ENCODE data around the gene DTYMK. TPM values are rescaled to one million over a fixed set of nuclear protein-coding genes. Genes with fewer than 3 reads are reported as not detected.
"Not testable (repeated sequence)": the region's sequence is repeated elsewhere in the genome, so short reads cannot be mapped to it uniquely, and the experiment has no call there.

Gene DTYMK
- total and polyA plus RNA-seq, 4 donors, result 8.4 to 18.5 (median 11.9) TPM

DNA sequence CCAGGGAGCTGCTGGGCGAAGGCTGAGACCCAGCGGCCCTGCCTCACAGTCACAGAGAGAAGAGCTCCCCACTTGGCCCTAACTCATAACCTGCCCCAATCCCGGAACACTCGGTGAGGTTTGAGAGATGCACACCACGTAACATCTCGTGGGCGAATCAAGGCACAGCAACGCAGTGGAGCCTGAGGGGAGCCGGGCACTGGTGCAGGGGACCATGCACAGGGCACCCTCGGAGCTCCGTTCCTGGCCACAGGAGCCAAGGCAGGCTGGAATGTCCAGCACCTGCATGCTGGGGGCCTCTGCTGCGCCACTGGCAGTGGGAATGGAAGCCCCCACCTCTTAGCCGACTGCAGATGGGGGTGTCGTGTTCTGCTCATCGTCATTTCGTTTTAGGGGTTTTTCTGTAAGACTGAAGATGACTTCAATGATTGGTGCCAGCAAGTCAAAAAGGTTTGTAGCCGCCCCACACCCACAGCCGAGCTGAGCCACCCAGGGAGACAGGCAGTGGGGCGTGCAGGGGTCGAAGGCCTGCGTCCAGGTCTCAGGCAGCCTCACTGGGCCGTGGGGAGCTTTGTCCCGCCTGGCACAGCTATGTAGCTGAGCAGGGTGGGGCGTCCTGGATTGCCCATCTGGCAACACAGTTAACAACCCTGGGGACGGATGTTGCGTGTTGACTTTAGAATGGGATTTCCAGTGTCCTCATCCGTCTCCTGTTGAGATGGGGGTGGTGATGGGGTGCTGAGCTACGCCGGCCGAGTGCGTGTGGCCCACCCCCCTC lies 16.1 kb downstream of the DTYMK start:
- DNase-seq (no peak), ATAC-seq (ENCODE audit: low FRiP score) (no peak)
- intact Hi-C loops (cut with DNase I), result no loop called here
- Histone ChIP-seq H3K4me1 (ENCODE audit: control insufficient read depth in 1 of 2, insufficient read depth in 2 of 2, low read length in 2 of 2) (no peaks in the 10 kb centered on the region), H3K27me3 (ENCODE audit: control insufficient read depth in 1 of 2, insufficient read depth in 2 of 2, low read length in 1 of 2) (no peaks in the 10 kb centered on the region), H3K9me3 (ENCODE audit: control insufficient read depth, low read length) (no peaks in the 10 kb centered on the region), H3K4me3 (ENCODE audit: low read length in 2 of 2) (no peak overlapping the region), H3K36me3 (ENCODE audit: control insufficient read depth in 1 of 2, insufficient read depth in 2 of 2, low read length in 1 of 2) (peaks cover 0 to 1% of the 10 kb centered on the region in 2 donors), H3K27ac (ENCODE audit: low read depth in 1 of 2, low read length in 2 of 2) (no peak overlapping the region)
- 89% methylated on average over 31 of the region's 31 CpGs for WGBS, 2 donors

DNA sequence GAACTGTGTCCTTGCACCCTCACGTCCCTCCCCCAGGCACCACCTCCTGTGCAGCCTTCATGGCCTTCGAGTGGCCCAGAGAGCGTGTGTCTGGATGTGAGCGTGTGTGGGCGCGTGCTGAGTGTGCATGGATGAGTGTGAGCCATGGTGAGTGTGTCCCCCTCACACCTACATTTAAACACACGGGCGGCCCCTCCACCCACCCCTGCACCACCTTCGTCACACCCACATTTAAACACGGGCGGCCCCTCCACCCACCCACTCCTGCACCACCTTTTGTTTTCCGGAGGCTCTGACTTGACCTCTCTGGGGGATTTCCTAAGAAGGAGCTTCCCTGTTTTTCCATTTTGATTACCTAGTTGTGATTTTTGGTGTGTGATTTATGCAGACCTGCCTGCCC lies 17.8 kb downstream of the DTYMK start:
- Histone ChIP-seq H3K27me3 (ENCODE audit: control insufficient read depth in 1 of 2, insufficient read depth in 2 of 2, low read length in 1 of 2) (no peaks in the 10 kb centered on the region), H3K4me3 (ENCODE audit: low read length in 2 of 2) (no peak overlapping the region), H3K36me3 (ENCODE audit: control insufficient read depth in 1 of 2, insufficient read depth in 2 of 2, low read length in 1 of 2) (peaks cover 0 to 1% of the 10 kb centered on the region in 2 donors), H3K27ac (ENCODE audit: low read depth in 1 of 2, low read length in 2 of 2) (no peak overlapping the region), H3K4me1 (ENCODE audit: control insufficient read depth in 1 of 2, insufficient read depth in 2 of 2, low read length in 2 of 2) (no peaks in the 10 kb centered on the region), H3K9me3 (ENCODE audit: control insufficient read depth, low read length) (no peaks in the 10 kb centered on the region)
- WGBS, 2 donors, result 85 to 88% methylated on average over 12 of the region's 12 CpGs
- DNase-seq (no peak), ATAC-seq (ENCODE audit: low FRiP score) (no peak)
- intact Hi-C loops (cut with DNase I), result no loop called here

DNA sequence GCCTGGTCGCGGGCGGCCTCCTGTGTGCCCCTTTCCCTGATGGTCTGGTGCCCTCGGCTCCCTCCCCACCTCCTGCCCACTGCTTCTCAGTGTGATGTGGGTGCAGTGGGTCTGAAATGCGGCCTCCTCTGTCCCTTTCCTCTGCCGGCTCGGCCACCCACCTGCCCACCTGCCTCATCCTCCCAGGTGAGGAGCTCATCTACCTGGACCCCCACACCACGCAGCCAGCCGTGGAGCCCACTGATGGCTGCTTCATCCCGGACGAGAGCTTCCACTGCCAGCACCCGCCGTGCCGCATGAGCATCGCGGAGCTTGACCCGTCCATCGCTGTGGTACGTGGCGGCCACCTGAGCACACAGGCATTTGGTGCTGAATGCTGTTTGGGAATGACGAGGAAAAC lies 18.3 kb downstream of the DTYMK start:
- intact Hi-C loops (cut with DNase I), result no loop called here
- ATAC-seq (ENCODE audit: low FRiP score) (no peak), DNase-seq (no peak)
- Histone ChIP-seq H3K9me3 (ENCODE audit: control insufficient read depth, low read length) (no peaks in the 10 kb centered on the region), H3K27ac (ENCODE audit: low read depth in 1 of 2, low read length in 2 of 2) (no peak overlapping the region), H3K27me3 (ENCODE audit: control insufficient read depth in 1 of 2, insufficient read depth in 2 of 2, low read length in 1 of 2) (no peaks in the 10 kb centered on the region), H3K4me3 (ENCODE audit: low read length in 2 of 2) (no peak overlapping the region), H3K36me3 (ENCODE audit: control insufficient read depth in 1 of 2, insufficient read depth in 2 of 2, low read length in 1 of 2) (peaks cover 0 to 1% of the 10 kb centered on the region in 2 donors), H3K4me1 (ENCODE audit: control insufficient read depth in 1 of 2, insufficient read depth in 2 of 2, low read length in 2 of 2) (no peaks in the 10 kb centered on the region)
- 94 to 95% methylated on average over 20 to 21 of the region's 21 CpGs for WGBS, 2 donors

DNA sequence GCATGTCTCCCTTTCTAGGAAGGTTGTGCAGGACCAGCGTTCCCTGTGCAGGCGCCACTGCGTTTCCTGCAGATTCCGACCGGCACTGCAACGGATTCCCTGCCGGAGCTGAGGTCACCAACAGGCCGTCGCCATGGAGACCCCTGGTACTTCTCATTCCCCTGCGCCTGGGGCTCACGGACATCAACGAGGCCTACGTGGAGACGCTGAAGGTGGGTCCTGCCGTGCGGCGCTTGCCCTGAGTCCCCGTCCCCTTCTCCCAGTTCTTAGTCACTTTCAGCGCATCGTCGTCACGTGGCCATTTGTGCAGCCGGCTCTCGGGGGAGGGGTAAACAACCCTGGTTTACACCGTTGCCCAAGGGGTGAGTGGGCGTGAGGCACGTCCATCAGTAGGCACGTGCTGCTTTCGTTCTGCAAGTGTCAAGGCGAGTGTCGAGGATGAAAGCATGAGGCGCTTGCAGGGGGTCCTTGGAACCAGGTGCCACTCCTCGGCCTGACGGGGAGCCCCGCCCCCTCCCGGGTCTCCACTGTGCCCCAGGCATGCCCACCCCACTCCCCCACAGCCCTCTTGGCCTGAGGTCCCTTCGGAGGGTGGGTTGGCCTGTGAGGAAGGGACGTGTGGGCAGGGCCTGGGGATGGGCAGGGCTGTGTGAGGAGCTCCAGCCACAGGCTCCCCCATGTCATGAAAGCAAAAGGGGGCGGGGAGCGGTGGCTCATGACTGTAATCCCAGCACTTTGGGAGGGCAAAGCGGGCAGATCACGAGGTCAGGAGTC lies 19.8 kb downstream of the DTYMK start:
- WGBS, 2 donors, result 69 to 71% methylated on average over 42 of the region's 42 CpGs
- no peaks in the 10 kb centered on the region for H3K4me1 ChIP-seq (ENCODE audit: control insufficient read depth in 1 of 2, insufficient read depth in 2 of 2, low read length in 2 of 2)
- intact Hi-C loops (cut with DNase I), result no loop called here
- H3K27me3 ChIP-seq (ENCODE audit: control insufficient read depth in 1 of 2, insufficient read depth in 2 of 2, low read length in 1 of 2), result no peaks in the 10 kb centered on the region
- H3K27ac ChIP-seq (ENCODE audit: low read depth in 1 of 2, low read length in 2 of 2), result no peak overlapping the region
- DNase-seq, result no peak
- ATAC-seq (ENCODE audit: low FRiP score), result no peak
- no peak overlapping the region for H3K4me3 ChIP-seq (ENCODE audit: low read length in 2 of 2)
- no peaks in the 10 kb centered on the region for H3K9me3 ChIP-seq (ENCODE audit: control insufficient read depth, low read length)
- peaks cover 0 to under 1% of the 10 kb centered on the region in 2 donors for H3K36me3 ChIP-seq (ENCODE audit: control insufficient read depth in 1 of 2, insufficient read depth in 2 of 2, low read length in 1 of 2)

DNA sequence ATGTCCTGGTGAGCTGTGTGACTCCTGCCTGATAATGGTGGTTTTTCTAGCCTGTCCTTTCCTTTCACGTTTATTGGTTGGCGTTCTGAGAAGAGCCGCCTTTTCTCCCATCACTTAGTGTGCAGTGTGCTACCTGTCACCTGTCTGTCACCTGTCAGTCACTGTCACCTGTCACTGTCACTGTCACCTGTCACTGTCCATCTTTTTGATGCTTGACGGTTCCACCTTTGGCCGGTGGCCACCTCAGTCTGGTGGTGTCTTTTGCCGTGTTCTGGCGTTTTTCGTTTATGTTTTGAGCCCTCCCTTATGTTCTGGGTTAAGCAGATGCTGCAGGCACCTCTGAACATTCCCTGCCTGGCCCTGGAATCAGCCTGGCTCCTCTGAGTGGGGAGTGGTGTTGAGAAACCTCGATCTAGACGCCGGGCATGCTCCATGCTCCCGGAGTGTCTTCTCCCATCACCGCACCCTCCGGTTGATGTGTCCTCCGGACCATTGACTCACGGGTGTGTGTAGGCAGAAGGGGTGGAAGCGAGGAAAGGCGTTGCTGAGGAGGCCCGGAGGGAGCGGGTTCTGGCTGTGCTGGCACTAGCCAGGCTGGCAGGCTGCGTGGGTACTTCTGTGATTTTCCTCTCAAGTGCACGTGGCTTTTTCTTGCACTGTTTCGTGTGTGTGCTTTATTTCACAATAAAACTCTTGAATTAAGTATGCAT lies 20.7 kb downstream of the DTYMK start:
- no peak for ATAC-seq (ENCODE audit: low FRiP score)
- WGBS, 2 donors, result 84 to 86% methylated on average over 23 of the region's 23 CpGs
- H3K27me3 ChIP-seq (ENCODE audit: control insufficient read depth in 1 of 2, insufficient read depth in 2 of 2, low read length in 1 of 2), result no peaks in the 10 kb centered on the region
- H3K9me3 ChIP-seq (ENCODE audit: control insufficient read depth, low read length), result no peaks in the 10 kb centered on the region
- DNase-seq, result no peak
- no peak overlapping the region for H3K27ac ChIP-seq (ENCODE audit: low read depth in 1 of 2, low read length in 2 of 2)
- H3K4me3 ChIP-seq (ENCODE audit: low read length in 2 of 2), result no peak overlapping the region
- peaks cover 0 to 2% of the 10 kb centered on the region in 2 donors for H3K36me3 ChIP-seq (ENCODE audit: control insufficient read depth in 1 of 2, insufficient read depth in 2 of 2, low read length in 1 of 2)
- intact Hi-C loops (cut with DNase I), result no loop called here
- H3K4me1 ChIP-seq (ENCODE audit: control insufficient read depth in 1 of 2, insufficient read depth in 2 of 2, low read length in 2 of 2), result no peaks in the 10 kb centered on the region

DNA sequence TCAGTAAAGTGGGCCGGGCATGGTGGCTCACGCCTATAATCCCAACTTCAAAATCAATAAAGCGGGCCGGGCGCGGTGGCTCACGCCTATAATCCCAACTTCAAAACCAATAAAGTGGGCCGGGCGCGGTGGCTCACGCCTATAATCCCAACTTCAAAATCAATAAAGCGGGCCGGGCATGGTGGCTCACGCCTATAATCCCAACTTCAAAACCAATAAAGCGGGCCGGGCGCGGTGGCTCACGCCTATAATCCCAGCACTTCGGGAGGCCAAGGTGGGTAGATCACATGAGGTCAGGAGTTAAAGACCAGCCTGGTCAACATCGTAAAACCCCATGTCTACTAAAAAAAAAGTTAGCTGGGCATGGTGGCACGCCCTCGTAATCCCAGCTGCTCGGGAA lies 23.9 kb downstream of the DTYMK start:
- H3K4me1 ChIP-seq (ENCODE audit: control insufficient read depth in 1 of 2, insufficient read depth in 2 of 2, low read length in 2 of 2); H3K36me3 ChIP-seq (ENCODE audit: control insufficient read depth in 1 of 2, insufficient read depth in 2 of 2, low read length in 1 of 2); H3K9me3 ChIP-seq (ENCODE audit: control insufficient read depth, low read length); ATAC-seq (ENCODE audit: low FRiP score); intact Hi-C loops (cut with DNase I); H3K27ac ChIP-seq (ENCODE audit: low read depth in 1 of 2, low read length in 2 of 2); H3K27me3 ChIP-seq (ENCODE audit: control insufficient read depth in 1 of 2, insufficient read depth in 2 of 2, low read length in 1 of 2); DNase-seq; H3K4me3 ChIP-seq (ENCODE audit: low read length in 2 of 2): not testable (repeated sequence)
- WGBS, 2 donors, result 89 to 93% methylated on average over 24 of the region's 24 CpGs

DNA sequence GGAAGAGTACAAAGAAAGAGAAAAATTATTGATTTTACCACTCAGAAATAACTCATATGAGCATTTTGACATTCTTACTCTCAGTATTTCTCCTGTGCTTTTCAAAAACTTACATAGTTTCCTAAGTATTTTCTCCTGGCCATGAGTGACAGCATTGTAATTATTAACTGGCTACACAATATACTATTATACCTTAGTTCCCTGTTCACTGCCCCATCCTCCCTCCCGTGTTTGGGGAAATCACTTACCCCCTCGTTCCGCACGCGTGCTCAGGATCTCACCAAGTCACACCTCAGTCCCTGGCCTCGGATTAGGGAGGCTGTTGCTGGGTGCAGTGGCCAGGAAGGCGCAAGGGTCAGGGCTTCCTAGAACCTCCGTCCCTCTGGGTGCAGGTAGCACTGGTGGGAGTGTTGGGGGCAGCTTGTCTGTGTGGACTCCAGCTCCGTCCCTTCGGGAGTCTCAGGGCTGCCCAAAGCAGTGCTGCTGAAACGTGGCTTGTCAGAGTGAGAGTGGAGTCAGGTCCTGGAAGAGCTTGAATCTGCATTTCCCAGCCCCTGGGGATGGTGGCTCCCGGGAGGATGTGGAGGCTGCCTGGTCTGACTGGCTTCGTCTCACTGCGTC lies 25.9 kb downstream of the DTYMK start:
- Histone ChIP-seq H3K9me3 (ENCODE audit: control insufficient read depth, low read length) (no peaks in the 10 kb centered on the region), H3K27ac (ENCODE audit: low read depth in 1 of 2, low read length in 2 of 2) (no peak overlapping the region), H3K27me3 (ENCODE audit: control insufficient read depth in 1 of 2, insufficient read depth in 2 of 2, low read length in 1 of 2) (no peaks in the 10 kb centered on the region), H3K36me3 (ENCODE audit: control insufficient read depth in 1 of 2, insufficient read depth in 2 of 2, low read length in 1 of 2) (peaks cover 0 to 8% of the 10 kb centered on the region in 2 donors), H3K4me3 (ENCODE audit: low read length in 2 of 2) (no peak overlapping the region), H3K4me1 (ENCODE audit: control insufficient read depth in 1 of 2, insufficient read depth in 2 of 2, low read length in 2 of 2) (no peaks in the 10 kb centered on the region)
- no peak for ATAC-seq (ENCODE audit: low FRiP score)
- intact Hi-C loops (cut with DNase I), result no loop called here
- DNase-seq, result no peak
- WGBS, 2 donors, result 90 to 94% methylated on average over 14 of the region's 14 CpGs

GRCh38 chr2:241659150-241659739 lies 27.4 kb downstream of the DTYMK start:
- no peak for DNase-seq
- no peak overlapping the region for H3K4me3 ChIP-seq (ENCODE audit: low read length in 2 of 2)
- H3K36me3 ChIP-seq (ENCODE audit: control insufficient read depth in 1 of 2, insufficient read depth in 2 of 2, low read length in 1 of 2), result peaks cover 0 to 8% of the 10 kb centered on the region in 2 donors
- no peak overlapping the region for H3K27ac ChIP-seq (ENCODE audit: low read depth in 1 of 2, low read length in 2 of 2)
- no peaks in the 10 kb centered on the region for H3K9me3 ChIP-seq (ENCODE audit: control insufficient read depth, low read length)
- ATAC-seq (ENCODE audit: low FRiP score), result peak; percentile 44
- WGBS, 2 donors, result 52 to 53% methylated on average over 26 of the region's 26 CpGs
- no peaks in the 10 kb centered on the region for H3K27me3 ChIP-seq (ENCODE audit: control insufficient read depth in 1 of 2, insufficient read depth in 2 of 2, low read length in 1 of 2)
- no peaks in the 10 kb centered on the region for H3K4me1 ChIP-seq (ENCODE audit: control insufficient read depth in 1 of 2, insufficient read depth in 2 of 2, low read length in 2 of 2)
- intact Hi-C loops (cut with DNase I), result no loop called here

Measured in aorta (tissue), 5 donors.